NOMO-1 treated with dmso at 0.1 percent for 144 hours (cell line): ENCODE measurements around the gene AFG1L.
"Not testable (repeated sequence)": the region's sequence is repeated elsewhere in the genome, so short reads cannot be mapped to it uniquely, and the experiment has no call there.

Source experiments
- DNase-seq: peaks from one replicate; lab custom pipeline; 2025; ENCODE audit not compliant: unreplicated experiment; lab: John Stamatoyannopoulos, UW

Gene AFG1L

DNA sequence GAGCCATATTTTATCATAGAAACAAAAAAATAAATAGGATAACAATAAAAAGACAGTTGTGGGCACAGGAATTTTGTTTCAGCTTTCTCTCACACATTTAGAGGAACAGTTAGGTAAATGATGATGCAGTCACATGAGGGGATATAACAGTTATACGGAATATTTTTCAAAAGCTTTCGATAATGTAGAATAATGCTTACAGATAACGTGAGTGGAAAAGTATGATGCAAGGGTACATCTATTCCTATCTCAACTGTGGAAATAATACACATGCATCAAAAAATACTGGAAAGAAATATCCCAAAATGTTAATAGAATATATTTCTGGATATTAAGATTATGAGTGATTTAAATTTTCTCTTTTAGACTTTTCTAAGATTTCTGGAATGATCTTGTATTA lies 114.0 kb downstream of the AFG1L start:
- no peak for DNase-seq

DNA sequence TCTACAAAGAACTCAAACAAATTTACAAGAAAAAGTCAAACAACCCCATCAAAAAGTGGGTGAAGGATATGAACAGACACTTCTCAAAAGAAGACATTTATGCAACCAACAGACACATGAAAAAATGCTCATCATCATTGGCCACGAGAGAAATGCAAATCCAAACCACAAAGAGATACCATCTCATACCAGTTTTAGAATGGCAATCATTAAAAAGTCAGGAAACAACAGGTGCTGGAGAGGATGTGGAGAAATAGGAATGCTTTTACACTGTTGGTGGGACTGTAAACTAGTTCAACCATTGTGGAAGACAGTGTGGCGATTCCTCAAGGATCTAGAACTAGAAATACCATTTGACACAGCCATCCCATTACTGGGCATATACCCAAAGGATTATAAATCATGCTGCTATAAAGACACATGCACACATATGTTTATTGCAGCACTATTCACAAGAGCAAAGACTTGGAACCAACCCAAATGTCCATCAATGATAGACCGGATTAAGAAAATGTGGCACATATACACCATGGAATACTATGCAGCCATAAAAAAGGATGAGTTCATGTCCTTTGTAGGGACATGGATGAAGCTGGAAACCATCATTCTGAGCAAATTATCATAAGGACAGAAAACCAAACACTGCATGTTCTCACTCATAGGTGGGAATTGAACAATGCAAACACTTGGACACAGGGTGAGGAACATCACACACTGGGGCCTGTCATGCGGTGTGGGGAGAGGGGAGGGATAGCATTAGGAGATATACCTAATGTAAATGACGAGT lies 121.4 kb downstream of the AFG1L start:
- not testable (repeated sequence) for DNase-seq

DNA sequence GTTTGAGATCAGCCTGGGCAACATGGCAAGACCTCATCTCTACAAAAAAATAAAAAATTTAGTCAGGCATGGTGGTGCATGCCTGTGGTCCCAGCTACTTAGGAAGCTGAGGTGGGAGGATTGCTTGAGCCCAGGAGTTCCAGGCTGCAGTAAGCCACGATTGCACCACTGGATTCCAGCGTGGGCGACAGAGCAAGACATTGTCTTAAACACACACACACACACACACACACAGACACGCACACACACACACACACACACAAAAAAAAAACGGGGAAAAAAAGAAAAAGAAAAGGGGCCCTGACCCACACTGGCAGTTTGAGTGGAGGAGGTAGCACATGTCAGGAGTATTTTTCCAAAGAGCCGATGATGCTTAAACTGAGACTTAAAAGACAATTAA lies 122.2 kb downstream of the AFG1L start:
- DNase-seq: no peak

DNA sequence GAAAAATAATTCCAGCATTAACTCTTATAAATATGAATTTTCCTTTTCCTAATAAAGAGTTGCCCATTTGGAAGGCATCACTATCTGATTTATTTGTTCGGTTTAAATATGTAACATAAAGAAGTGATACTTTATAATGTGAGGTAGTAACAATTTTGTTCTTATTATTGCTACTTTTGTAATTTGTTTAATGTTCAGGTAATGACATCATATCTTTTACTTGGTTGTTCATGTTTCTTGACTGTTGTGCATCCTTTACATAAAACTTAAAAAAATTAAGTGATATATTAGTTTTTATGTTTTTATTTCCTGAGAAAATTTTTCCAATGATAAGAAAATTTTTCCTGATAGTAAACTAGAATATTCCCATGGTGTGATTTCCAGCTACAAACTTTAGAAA lies 124.6 kb downstream of the AFG1L start:
- DNase-seq: no peak

DNA sequence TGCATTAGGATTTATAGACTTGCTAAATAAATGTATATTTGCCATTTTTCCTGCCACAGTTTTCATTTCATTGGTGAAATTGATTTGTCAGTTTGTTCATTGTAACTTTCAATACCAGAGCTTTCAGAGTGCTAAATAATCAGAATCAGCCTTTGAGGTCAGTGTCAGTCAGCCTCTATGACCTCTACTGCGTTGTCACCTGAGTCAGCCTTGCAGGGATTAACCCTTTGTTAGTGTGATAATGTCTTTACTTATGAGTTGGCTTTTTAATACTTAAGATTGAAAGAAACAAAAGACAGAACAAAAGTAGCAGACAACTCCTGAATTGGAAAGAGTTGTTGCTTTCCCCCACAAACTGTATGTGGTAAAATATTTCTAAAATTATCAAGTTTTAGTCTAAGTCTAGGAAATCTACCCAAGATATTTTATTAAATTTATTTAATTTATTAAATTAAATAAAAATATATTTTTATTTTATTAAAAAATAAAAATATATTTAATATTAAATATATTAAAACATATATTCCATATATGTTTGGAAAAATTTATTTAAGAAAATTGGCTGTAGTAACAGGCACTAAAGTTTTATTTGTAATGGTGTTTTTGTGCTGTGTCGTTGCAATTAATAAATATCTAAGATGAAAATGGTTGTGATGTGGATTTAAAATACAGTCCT lies 125.2 kb downstream of the AFG1L start:
- DNase-seq: no peak

GRCh38 chr6:108421366-108421765 lies 126.5 kb downstream of the AFG1L start:
- DNase-seq: no peak

DNA sequence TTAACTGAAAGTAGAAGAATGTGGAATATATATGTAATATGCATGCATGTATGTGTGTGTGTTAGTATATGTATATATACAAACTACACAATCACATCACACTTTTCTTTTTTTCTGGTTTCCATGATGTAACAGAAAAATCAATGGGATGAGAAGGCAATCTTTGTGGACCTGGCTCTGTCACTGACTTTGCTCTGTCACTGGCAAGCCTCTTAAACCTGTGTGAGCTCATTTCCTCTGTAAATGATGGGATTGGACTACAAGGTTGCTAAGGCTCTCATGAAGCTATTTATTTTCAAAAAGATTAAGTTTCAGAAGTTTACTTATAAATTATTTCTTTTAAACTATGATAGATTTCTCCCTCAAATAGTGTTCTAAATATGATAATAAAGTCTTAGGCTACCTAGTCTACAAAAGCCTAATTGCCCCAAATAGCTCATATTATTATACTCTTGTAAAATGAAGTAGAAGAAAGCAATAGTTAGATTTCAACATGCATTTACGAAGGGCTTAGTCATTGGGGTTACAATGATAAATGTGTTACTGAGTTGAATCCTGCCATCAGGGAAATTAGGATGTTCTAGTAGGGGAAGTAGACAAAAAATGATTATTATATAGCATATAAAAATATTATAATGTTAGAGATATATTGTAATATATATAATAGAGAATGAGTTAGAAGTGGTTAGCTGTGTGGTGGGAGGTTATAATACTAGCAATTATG lies 129.3 kb downstream of the AFG1L start:
- DNase-seq: no peak

DNA sequence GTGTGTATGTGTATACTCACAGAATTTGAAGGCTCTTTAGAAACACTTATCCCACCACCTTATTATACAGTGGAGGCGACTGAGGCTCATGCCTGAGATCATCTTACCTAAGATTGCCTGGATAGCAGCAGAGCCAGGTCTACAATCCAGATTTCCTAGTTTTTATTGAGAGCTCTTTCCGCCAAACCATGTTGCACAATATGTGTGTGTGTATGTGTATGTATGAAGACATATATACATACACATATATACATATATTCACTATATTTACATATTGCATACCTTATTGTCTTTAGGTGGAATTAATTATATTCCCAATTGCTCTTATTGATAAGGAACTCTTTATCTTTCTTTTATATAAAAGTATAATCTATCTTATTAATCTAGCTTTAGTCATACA lies 130.6 kb downstream of the AFG1L start:
- DNase-seq: no peak

GRCh38 chr6:108432143-108432542 lies 137.3 kb downstream of the AFG1L start:
- no peak for DNase-seq

DNA sequence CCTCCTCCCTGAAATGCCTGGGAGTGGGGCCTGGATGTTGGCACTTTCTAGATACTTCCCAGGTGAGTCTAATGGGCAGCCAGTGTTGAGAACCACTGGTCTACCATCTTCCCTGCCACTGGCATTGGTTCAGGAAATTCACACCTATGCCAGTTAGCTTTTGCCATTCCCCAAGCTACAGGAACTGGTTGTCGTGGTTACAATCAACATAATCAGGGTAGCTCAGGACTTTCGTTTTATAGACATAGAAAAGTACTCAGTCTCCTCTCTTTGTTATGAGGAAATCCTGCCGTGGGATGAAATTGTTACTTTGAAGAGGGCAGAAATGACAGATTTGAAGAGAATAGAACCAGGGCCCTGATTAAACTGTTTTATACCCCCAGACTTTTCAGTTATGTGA lies 137.9 kb downstream of the AFG1L start:
- DNase-seq: no peak

GRCh38 chr6:108434222-108434621 lies 139.4 kb downstream of the AFG1L start:
- peak; percentile 21 for DNase-seq

- no peak for DNase-seq
Measured at GRCh38 chr6:108435391-108435790, 140.5 kb downstream of the AFG1L start.

GRCh38 chr6:108436771-108437170 lies 141.9 kb downstream of the AFG1L start:
- DNase-seq: no peak

- no peak for DNase-seq
Measured at GRCh38 chr6:108437821-108438220, 143.0 kb downstream of the AFG1L start.

DNA sequence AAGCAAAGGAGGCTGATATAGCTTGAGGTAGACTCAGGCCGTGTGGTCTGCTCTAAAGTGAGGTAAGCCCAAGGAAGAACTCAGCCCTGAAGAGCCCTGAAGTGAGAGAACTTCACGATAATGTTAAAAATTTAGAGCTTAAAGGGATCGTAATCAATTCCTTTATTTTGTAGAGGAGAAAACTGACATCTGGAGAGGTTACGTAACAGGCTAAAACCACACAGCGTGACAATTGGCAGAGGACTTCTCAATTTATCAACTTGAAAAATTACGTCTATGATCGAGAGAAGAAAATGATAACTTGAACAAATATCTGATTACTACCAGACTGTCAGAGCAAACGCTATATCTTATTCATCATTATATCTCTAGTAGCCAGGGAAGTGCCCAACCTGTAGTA lies 144.1 kb downstream of the AFG1L start:
- no peak for DNase-seq

DNA sequence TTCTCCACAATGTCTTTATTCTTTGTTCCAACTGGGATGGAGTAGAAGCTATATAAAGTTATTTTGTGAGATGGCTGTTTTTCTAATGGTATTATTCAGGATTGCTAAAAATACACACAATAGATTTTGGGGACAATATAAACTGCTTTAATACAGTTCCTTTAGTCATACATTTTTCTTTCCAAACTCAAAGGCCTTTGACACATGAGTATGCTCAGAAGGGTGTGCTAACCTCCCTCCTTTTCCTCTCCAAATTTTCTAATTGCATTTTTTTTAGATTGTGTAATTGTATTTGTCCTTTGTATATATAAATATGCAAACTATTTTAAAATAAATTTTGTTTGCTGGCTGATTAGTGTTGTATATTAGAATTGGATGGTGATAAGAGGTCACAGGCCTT lies 146.3 kb downstream of the AFG1L start:
- DNase-seq: no peak

GRCh38 chr6:108442770-108443520 lies 148.1 kb downstream of the AFG1L start:
- DNase-seq: no peak

DNA sequence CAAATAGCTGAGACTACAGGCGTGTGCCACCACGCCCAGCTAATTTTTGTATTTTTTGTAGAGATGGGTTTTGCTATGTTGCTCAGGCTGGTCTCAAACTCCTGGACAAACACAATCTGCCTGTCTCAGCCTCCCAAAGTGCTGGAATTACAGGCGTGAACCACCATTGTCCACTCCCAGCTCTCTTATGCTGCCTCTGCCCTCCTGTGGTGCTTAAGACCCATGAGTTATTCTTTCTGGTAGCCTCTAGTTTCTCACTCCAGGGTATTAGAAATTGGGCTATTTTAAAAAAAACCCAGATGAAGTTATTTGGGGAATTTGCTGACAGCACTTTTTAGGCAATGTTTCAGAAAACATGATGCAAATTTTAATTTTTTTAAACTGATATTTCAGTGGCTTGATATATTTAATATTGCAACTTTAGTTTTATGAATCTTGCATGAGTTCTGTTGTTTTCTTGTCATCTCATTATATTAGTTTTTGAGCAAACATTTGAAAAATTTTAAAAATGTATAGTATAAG lies 151.8 kb downstream of the AFG1L start:
- DNase-seq: no peak

- DNase-seq: no peak
Measured at GRCh38 chr6:108448481-108448880, 153.6 kb downstream of the AFG1L start.

GRCh38 chr6:108449717-108450116 lies 154.9 kb downstream of the AFG1L start:
- DNase-seq: not testable (repeated sequence)

DNA sequence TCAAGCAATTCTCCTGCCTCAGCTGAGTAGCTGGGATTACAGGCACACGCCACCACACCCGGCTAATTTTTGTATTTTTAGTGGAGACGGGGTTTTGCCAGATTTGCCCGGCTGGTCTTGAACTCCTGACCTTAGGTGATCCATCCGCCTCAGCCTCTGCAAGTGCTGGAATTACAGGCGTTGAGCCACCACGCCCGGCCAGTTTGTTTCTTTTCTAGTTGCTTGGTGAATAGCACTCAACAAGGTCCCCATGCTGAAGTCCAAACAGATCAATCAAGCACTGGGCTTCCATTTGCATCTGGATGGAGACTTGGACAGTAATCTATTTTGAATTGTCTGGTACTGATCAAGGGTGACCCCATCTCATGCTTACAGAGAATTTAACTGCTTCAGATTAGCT lies 157.0 kb downstream of the AFG1L start:
- no peak for DNase-seq
